DOHH2 (cell line): ENCODE data around the gene RNF207.

ENCODE experiments used
- H3F3A ChIP-seq: fragments of 200-600 bp; sonication (generic), shearing (Covaris generic); 2 replicates; pipeline ENCODE4 v1.6.0; 2016; ENCODE audit warnings: antibody characterized with exemption, mild to moderate bottlenecking; ENCODE audit not compliant: control insufficient read depth, insufficient read depth
- H3K27ac ChIP-seq: fragments of 200-600 bp; sonication (generic); 2 replicates; pipeline ENCODE4 v1.5.1; 2014; ENCODE audit warnings: low read depth, mild to moderate bottlenecking, low read length, moderate library complexity
- H3K27me3 ChIP-seq: fragments of 200-600 bp; sonication (generic); 2 replicates; pipeline ENCODE4 v1.6.1; 2014; ENCODE audit warnings: mild to moderate bottlenecking, low read length, mixed read lengths; ENCODE audit not compliant: control insufficient read depth
- H3K36me3 ChIP-seq: fragments of 200-600 bp; sonication (generic); 2 replicates; pipeline ENCODE4 v1.6.1; 2014; ENCODE audit warnings: mild to moderate bottlenecking, low read length, moderate library complexity, mixed read lengths; ENCODE audit not compliant: control insufficient read depth
- H3K4me1 ChIP-seq: fragments of 200-600 bp; sonication (generic); 2 replicates; pipeline ENCODE4 v1.6.1; 2014; ENCODE audit warnings: mild to moderate bottlenecking, low read length, mixed read lengths; ENCODE audit not compliant: control insufficient read depth
- H3K4me2 ChIP-seq: fragments of 200-600 bp; sonication (generic); 2 replicates; pipeline ENCODE4 v1.6.0; 2014; ENCODE audit warnings: mild to moderate bottlenecking, low read length, moderate library complexity
- H3K4me3 ChIP-seq: fragments of 200-600 bp; sonication (generic); 2 replicates; pipeline ENCODE4 v1.5.1; 2014; ENCODE audit warnings: mild to moderate bottlenecking, low read length, mixed read lengths
- H3K79me2 ChIP-seq: fragments of 200-600 bp; sonication (generic); 2 replicates; pipeline ENCODE4 v1.6.1; 2014; ENCODE audit warnings: mild to moderate bottlenecking, low read length, mixed read lengths; ENCODE audit not compliant: control insufficient read depth
- H3K9me2 ChIP-seq: fragments of 200-600 bp; sonication (generic); replicated peaks from 2 replicates; pipeline ENCODE4 v1.6.1; 2014; ENCODE audit warnings: mild to moderate bottlenecking, low read length, mixed read lengths; ENCODE audit not compliant: control insufficient read depth
- H3K9me3 ChIP-seq: fragments of 200-600 bp; sonication (generic); 2 replicates; pipeline ENCODE4 v1.6.1; 2014; ENCODE audit warnings: antibody characterized with exemption, low read length, mixed read lengths; ENCODE audit not compliant: control insufficient read depth, insufficient read depth
- H4K20me1 ChIP-seq: fragments of 200-600 bp; sonication (generic); 2 replicates; pipeline ENCODE4 v1.6.0; 2014; ENCODE audit warnings: low read depth, mild to moderate bottlenecking, antibody characterized with exemption, low read length, moderate library complexity; ENCODE audit not compliant: control insufficient read depth, insufficient read depth
- CTCF ChIP-seq: fragments of 200-600 bp; sonication (generic); IDR thresholded peaks from one replicate; pipeline ENCODE4 v1.5.1; 2014; ENCODE audit warnings: antibody characterized with exemption, mild to moderate bottlenecking, low read depth, low read length; ENCODE audit not compliant: poor library complexity, severe bottlenecking
- EZH2phosphoT487 ChIP-seq: fragments of 200-600 bp; sonication (generic); IDR thresholded peaks from 2 replicates; pipeline ENCODE4 v1.6.1; 2017; ENCODE audit warnings: borderline replicate concordance, mild to moderate bottlenecking, antibody characterized with exemption, low read length, moderate library complexity, mixed read lengths

Gene RNF207

GRCh38 chr1:6249739-6250689 lies 44.1 kb downstream of the RNF207 start:
- H3K4me2 ChIP-seq: no peak overlapping the region
- no peaks in the 10 kb centered on the region for H3K79me2 ChIP-seq
- no peaks in the 10 kb centered on the region for H3K36me3 ChIP-seq
- TF ChIP-seq EZH2phosphoT487 (no peak), CTCF (no peak)
- no peaks in the 10 kb centered on the region for H3K9me3 ChIP-seq
- H3K9me2 ChIP-seq: no peaks in the 10 kb centered on the region
- peaks cover 6% of the 10 kb centered on the region; the same call in 1 of the 2 replicates for H4K20me1 ChIP-seq
- no peak overlapping the region for H3K27ac ChIP-seq
- H3F3A ChIP-seq: peaks cover 3% of the 10 kb centered on the region; the same call in 1 of the 2 replicates
- peaks cover 12% of the 10 kb centered on the region; the same call in 1 of the 2 replicates for H3K4me1 ChIP-seq
- H3K27me3 ChIP-seq: peaks cover 14% of the 10 kb centered on the region
- H3K4me3 ChIP-seq: no peak overlapping the region

GRCh38 chr1:6251233-6251632 lies 45.3 kb downstream of the RNF207 start:
- Histone ChIP-seq H3K4me3 (no peak overlapping the region), H3K4me1 (peaks cover 4% of the 10 kb centered on the region; the same call in 1 of the 2 replicates), H4K20me1 (peaks cover 3% of the 10 kb centered on the region; the same call in 1 of the 2 replicates), H3K27ac (no peak overlapping the region), H3K9me3 (no peaks in the 10 kb centered on the region), H3K4me2 (no peak overlapping the region), H3K36me3 (no peaks in the 10 kb centered on the region), H3K79me2 (no peaks in the 10 kb centered on the region), H3K27me3 (peaks cover 11% of the 10 kb centered on the region), H3K9me2 (no peaks in the 10 kb centered on the region), H3F3A (peaks cover 3% of the 10 kb centered on the region; the same call in 1 of the 2 replicates)
- TF ChIP-seq EZH2phosphoT487 (no peak), CTCF (no peak)

GRCh38 chr1:6251681-6252373 lies 45.9 kb downstream of the RNF207 start:
- no peaks in the 10 kb centered on the region; the same call in 1 of the 2 replicates for H4K20me1 ChIP-seq
- no peaks in the 10 kb centered on the region for H3K9me2 ChIP-seq
- no peak overlapping the region for H3K4me3 ChIP-seq
- H3K27ac ChIP-seq: no peak overlapping the region
- no peaks in the 10 kb centered on the region for H3F3A ChIP-seq
- H3K4me2 ChIP-seq: no peak overlapping the region
- no peaks in the 10 kb centered on the region for H3K4me1 ChIP-seq
- no peaks in the 10 kb centered on the region for H3K36me3 ChIP-seq
- no peak for TF ChIP-seq EZH2phosphoT487
- no peak for TF ChIP-seq CTCF
- H3K27me3 ChIP-seq: peaks cover 7% of the 10 kb centered on the region; the same call in 1 of the 2 replicates
- no peaks in the 10 kb centered on the region for H3K79me2 ChIP-seq
- no peaks in the 10 kb centered on the region for H3K9me3 ChIP-seq
